Endothelial cell of umbilical vein (primary cell): ENCODE measurements around the gene PPIL6. TPM values are rescaled to one million over a fixed set of nuclear protein-coding genes. Genes with fewer than 3 reads are reported as not detected.

Experiments used
- BruUV-seq: library from RNA; stranded (reverse); fragments of 400-500 nt; replicated peaks from 2 replicates; lab custom pipeline; 2021; lab: Mats Ljungman, UMichigan
- CTCF ChIA-PET: fragments of 300-600, 350-600 bp; sonication (Branson Sonifier 250); formaldehyde crosslinking; loops from one replicate; lab custom pipeline; 2021; ENCODE audit warnings: antibody characterized with exemption, inconsistent platforms; lab: Charles Lee
- POLR2A ChIA-PET: fragments of 300-600, 350-600 bp; sonication (Branson Sonifier 250); formaldehyde crosslinking; loops from one replicate; lab custom pipeline; 2021; ENCODE audit warnings: antibody characterized with exemption, inconsistent platforms; lab: Charles Lee
- DNase-seq: peaks from one replicate; pipeline ENCODE4 v3.0.0-alpha.2; 2011; ENCODE audit warnings: low read depth, low spot score
- FAIRE-seq: peaks from 2 replicates; lab custom pipeline; 2011; peaks lifted over from hg19 to GRCh38; lab: Jason Lieb, UNC
- H2AFZ ChIP-seq: 2 replicates; pipeline ENCODE4 v1.6.0; 2012; ENCODE audit warnings: low read depth, low read length, control low read depth, inconsistent platforms
- H3K27ac ChIP-seq: 2 replicates; pipeline ENCODE4 v1.5.1; 2011; ENCODE audit warnings: low read depth, mild to moderate bottlenecking, control low read depth, low read length, moderate library complexity; ENCODE audit not compliant: insufficient read depth
- H3K27me3 ChIP-seq, 2 experiments: 2 replicates each; pipeline versions ENCODE4 v1.6.0 to v1.6.1; 2011; ENCODE audit warnings: low read length in 2 of 2, mixed read lengths in 1 of 2; ENCODE audit not compliant: control insufficient read depth in 2 of 2, insufficient read depth in 2 of 2
- H3K36me3 ChIP-seq, 2 experiments: 2 replicates in 1 of 2; 3 replicates in 1 of 2; pipeline ENCODE4 v1.5.1; 2011; ENCODE audit warnings: low read length in 2 of 2, mild to moderate bottlenecking in 1 of 2, moderate library complexity in 1 of 2; ENCODE audit not compliant: control insufficient read depth in 2 of 2, insufficient read depth in 2 of 2; ENCODE audit errors: extremely low read depth in 1 of 2
- H3K4me1 ChIP-seq: 3 replicates; pipeline ENCODE4 v1.5.1; 2011; ENCODE audit warnings: mild to moderate bottlenecking, low read length; ENCODE audit not compliant: control insufficient read depth, insufficient read depth; ENCODE audit errors: extremely low read depth
- H3K4me2 ChIP-seq: 2 replicates; pipeline ENCODE4 v1.6.1; 2011; ENCODE audit warnings: low read length, control low read depth, mixed read lengths; ENCODE audit not compliant: insufficient read depth
- H3K4me3 ChIP-seq, 3 experiments: fragments of 200-600 bp in 1 of 3; sonication (generic), shearing (Covaris generic) in 1 of 3; replicated peaks in 1 of 3; 2 replicates each; pipeline ENCODE4 v1.5.1; 2011 to 2016; ENCODE audit warnings: control low read depth in 3 of 3, low read length in 3 of 3, mild to moderate bottlenecking in 2 of 3, inconsistent platforms in 1 of 3, low read depth in 1 of 3, moderate library complexity in 1 of 3; ENCODE audit not compliant: insufficient read depth in 1 of 3
- H3K79me2 ChIP-seq: 2 replicates; pipeline ENCODE4 v1.6.0; 2012; ENCODE audit warnings: low read length, inconsistent platforms; ENCODE audit not compliant: control insufficient read depth, insufficient read depth
- H3K9ac ChIP-seq: replicated peaks from 2 replicates; pipeline ENCODE3; 2011; ENCODE audit warnings: low read length, control low read depth; ENCODE audit not compliant: insufficient read depth; ENCODE audit errors: extremely low read depth
- H3K9me1 ChIP-seq: replicated peaks from 3 replicates; pipeline ENCODE4 v1.6.0; 2011; ENCODE audit warnings: mild to moderate bottlenecking, low read length; ENCODE audit not compliant: control insufficient read depth, insufficient read depth; ENCODE audit errors: extremely low read depth
- H3K9me3 ChIP-seq: replicated peaks from 2 replicates; pipeline ENCODE4 v1.5.1; 2012; ENCODE audit warnings: low read length, inconsistent platforms; ENCODE audit not compliant: control insufficient read depth, insufficient read depth
- H4K20me1 ChIP-seq: replicated peaks from 2 replicates; pipeline ENCODE3; 2011; ENCODE audit warnings: mild to moderate bottlenecking, low read length; ENCODE audit not compliant: control insufficient read depth, insufficient read depth; ENCODE audit errors: extremely low read depth
- EZH2 ChIP-seq: IDR thresholded peaks from 2 replicates; pipeline ENCODE4 v1.6.1; 2012; ENCODE audit warnings: borderline replicate concordance, low read depth, mild to moderate bottlenecking, moderate library complexity, low read length, inconsistent platforms; ENCODE audit not compliant: severe bottlenecking
- FOS ChIP-seq: IDR thresholded peaks from 2 replicates; pipeline ENCODE4 v1.6.1; 2011; ENCODE audit warnings: mild to moderate bottlenecking, low read length, moderate library complexity, borderline replicate concordance; ENCODE audit not compliant: insufficient read depth
- GATA2 ChIP-seq: IDR thresholded peaks from 2 replicates; pipeline ENCODE4 v1.7.0; 2011; ENCODE audit warnings: low read depth, mild to moderate bottlenecking, moderate library complexity, mixed read lengths, low read length; ENCODE audit not compliant: insufficient read length, insufficient read depth
- JUN ChIP-seq: IDR thresholded peaks from 2 replicates; pipeline ENCODE4 v1.6.1; 2011; ENCODE audit warnings: borderline replicate concordance, low read depth; ENCODE audit not compliant: insufficient read length, insufficient read depth
- MYC ChIP-seq: IDR thresholded peaks from one replicate; pipeline ENCODE4 v1.6.1; 2011; ENCODE audit warnings: mild to moderate bottlenecking, low read depth, low read length
- POLR2A ChIP-seq: IDR thresholded peaks from 2 replicates; pipeline ENCODE4 v1.6.1; 2012; ENCODE audit warnings: low read depth, mild to moderate bottlenecking, control low read depth, low read length
- POLR2AphosphoS5 ChIP-seq: IDR thresholded peaks from 2 replicates; pipeline ENCODE4 v1.6.1; 2012; ENCODE audit warnings: low read depth, mild to moderate bottlenecking, control low read depth, low read length, moderate library complexity; ENCODE audit not compliant: insufficient read depth
- dilution Hi-C: fragments of 300-500 bp; cut with MboI; formaldehyde crosslinking; loops from one replicate; pipeline ENCODE4 v1.15.0; 2019; ENCODE audit warnings: low sequenced_read_pairs; ENCODE audit not compliant: extremely low pct_ligation_motif_present
- intact Hi-C: fragments of 100-400 bp; cut with micrococcal nuclease; formaldehyde crosslinking; loops from one replicate; pipeline ENCODE4 v1.10.0; 2022
- polyA plus RNA-seq, 4 experiments: library from polyadenylated mRNA; depleted of rRNA in 3 of 4; stranded (reverse) in 3 of 4; unstranded in 1 of 4; fragments of >200 nt; gene quantifications; 2 replicates each; pipeline versions ENCODE4 v1.2.1 to v1.2.3, GENCODE V29; 2011 to 2012; ENCODE audit warnings: missing spikeins in 1 of 4
- total RNA-seq: library from RNA; stranded (reverse); gene quantifications from 2 replicates; pipeline ENCODE4 v1.2.3, GENCODE V29; 2021
- TF ChIP-seq, protein P1 (sequence below), 2 donors: IDR thresholded peaks; 1 replicate in 1 of 2; 2 replicates in 1 of 2; pipeline ENCODE4 v1.5.1; 2011; ENCODE audit warnings: low read length in 2 of 2, mild to moderate bottlenecking in 2 of 2, moderate library complexity in 2 of 2, control low read depth in 1 of 2, inconsistent platforms in 1 of 2, low read depth in 1 of 2; ENCODE audit not compliant: insufficient read depth in 1 of 2; ENCODE audit errors: extremely low read depth in 1 of 2

The PPIL6 gene
- total and polyA plus RNA-seq, 2 donors (not counting 3 experiments of a cell fraction or from before 2014, with no cell fraction given): 0.11 to 0.33 TPM

GRCh38 chr6:109342911-109343310 lies 97.5 kb downstream of the PPIL6 start:
- ChIA-PET CTCF (no interaction called here), POLR2A (no interaction called here)
- TF ChIP-seq FOS: no peak
- TF ChIP-seq POLR2A: no peak
- Histone ChIP-seq H3K9me3 (no peaks in the 10 kb centered on the region), H3K9ac (no peak overlapping the region), H3K4me1 (no peaks in the 10 kb centered on the region), H3K79me2 (no peaks in the 10 kb centered on the region), H4K20me1 (no peaks in the 10 kb centered on the region), H2AFZ (no peak overlapping the region), H3K9me1 (no peaks in the 10 kb centered on the region), H3K27me3 (no peaks in the 10 kb centered on the region), H3K4me2 (no peak overlapping the region), H3K36me3 (no peaks in the 10 kb centered on the region), H3K27ac (no peak overlapping the region), H3K4me3 (no peak overlapping the region)
- DNase-seq: no peak
- intact Hi-C loops: no loop called here
- no TSS peak for BruUV-seq
- FAIRE-seq: no peak
- dilution Hi-C loops: no loop called here

DNA sequence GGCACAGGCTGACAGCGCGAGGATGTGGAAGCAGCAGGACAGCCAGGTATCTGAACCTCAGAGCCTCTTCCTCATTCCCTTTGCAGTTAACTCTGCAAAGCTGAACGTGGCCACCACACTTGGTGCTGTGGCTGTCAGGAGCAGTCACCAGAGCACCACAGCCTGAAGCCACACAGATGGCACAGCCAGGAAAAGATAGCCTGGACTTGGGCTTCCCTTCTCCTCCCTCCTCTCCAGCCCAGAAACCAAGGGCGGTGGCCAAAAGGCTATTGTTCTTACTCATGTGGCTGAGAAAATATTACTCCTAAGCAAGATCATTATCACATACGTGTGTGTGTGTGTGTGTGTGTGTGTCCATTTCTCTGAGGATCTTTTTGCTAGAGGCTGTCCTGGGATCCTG lies 97.9 kb downstream of the PPIL6 start:
- no peak overlapping the region for H3K27ac ChIP-seq
- POLR2A ChIA-PET: no interaction called here
- H3K9me3 ChIP-seq: no peaks in the 10 kb centered on the region
- no peaks in the 10 kb centered on the region for H4K20me1 ChIP-seq
- intact Hi-C loops: no loop called here
- dilution Hi-C loops: no loop called here
- H2AFZ ChIP-seq: no peak overlapping the region
- no peaks in the 10 kb centered on the region for H3K4me1 ChIP-seq
- FAIRE-seq (no peak), DNase-seq (no peak)
- BruUV-seq: no TSS peak
- no peak overlapping the region for H3K4me3 ChIP-seq
- H3K79me2 ChIP-seq: no peaks in the 10 kb centered on the region
- H3K27me3 ChIP-seq: no peaks in the 10 kb centered on the region
- CTCF ChIA-PET: no interaction called here
- H3K4me2 ChIP-seq: no peak overlapping the region
- TF ChIP-seq, protein P1, sequence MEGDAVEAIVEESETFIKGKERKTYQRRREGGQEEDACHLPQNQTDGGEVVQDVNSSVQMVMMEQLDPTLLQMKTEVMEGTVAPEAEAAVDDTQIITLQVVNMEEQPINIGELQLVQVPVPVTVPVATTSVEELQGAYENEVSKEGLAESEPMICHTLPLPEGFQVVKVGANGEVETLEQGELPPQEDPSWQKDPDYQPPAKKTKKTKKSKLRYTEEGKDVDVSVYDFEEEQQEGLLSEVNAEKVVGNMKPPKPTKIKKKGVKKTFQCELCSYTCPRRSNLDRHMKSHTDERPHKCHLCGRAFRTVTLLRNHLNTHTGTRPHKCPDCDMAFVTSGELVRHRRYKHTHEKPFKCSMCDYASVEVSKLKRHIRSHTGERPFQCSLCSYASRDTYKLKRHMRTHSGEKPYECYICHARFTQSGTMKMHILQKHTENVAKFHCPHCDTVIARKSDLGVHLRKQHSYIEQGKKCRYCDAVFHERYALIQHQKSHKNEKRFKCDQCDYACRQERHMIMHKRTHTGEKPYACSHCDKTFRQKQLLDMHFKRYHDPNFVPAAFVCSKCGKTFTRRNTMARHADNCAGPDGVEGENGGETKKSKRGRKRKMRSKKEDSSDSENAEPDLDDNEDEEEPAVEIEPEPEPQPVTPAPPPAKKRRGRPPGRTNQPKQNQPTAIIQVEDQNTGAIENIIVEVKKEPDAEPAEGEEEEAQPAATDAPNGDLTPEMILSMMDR (IDR thresholded peaks at IDR 0.05; ENCODE audit: extremely low read depth in 1 of 2, insufficient read depth in 1 of 2, low read depth in 1 of 2, low read length in 2 of 2): no peak
- no peak for TF ChIP-seq FOS
- no peak for TF ChIP-seq GATA2
- no peak for TF ChIP-seq MYC
- no peak for TF ChIP-seq EZH2
- no peak for TF ChIP-seq JUN
- TF ChIP-seq POLR2A: no peak
- TF ChIP-seq POLR2AphosphoS5: no peak
- no peak overlapping the region for H3K9ac ChIP-seq
- no peaks in the 10 kb centered on the region for H3K36me3 ChIP-seq
- H3K9me1 ChIP-seq: no peaks in the 10 kb centered on the region
